AG04450 (cell line): Measurements from ENCODE around the gene JAK1. TPM values are rescaled to one million over a fixed set of nuclear protein-coding genes. Genes with fewer than 3 reads are reported as not detected.

Experiments
- CTCF ChIA-PET: fragments of 300-600, 350-600 bp; formaldehyde crosslinking; extraction: SDS; loops from one replicate; lab custom pipeline; 2022; ENCODE audit warnings: antibody characterized with exemption, inconsistent platforms; lab: Charles Lee
- POLR2A ChIA-PET: fragments of 350-600 bp; formaldehyde crosslinking; extraction: SDS; loops from one replicate; lab custom pipeline; 2021; ENCODE audit warnings: antibody characterized with exemption, inconsistent platforms; lab: Yijun Ruan, JAX
- DNase-seq: peaks from one replicate; pipeline ENCODE4 v3.0.0-alpha.2; 2011; ENCODE audit warnings: low read depth, low spot score
- H3K27ac ChIP-seq: one replicate; pipeline ENCODE4 v1.5.1; 2012; ENCODE audit warnings: low read depth, low read length, control low read depth
- H3K27me3 ChIP-seq: one replicate; pipeline ENCODE4 v1.6.0; 2012; ENCODE audit warnings: low read length; ENCODE audit not compliant: control insufficient read depth, insufficient read depth
- H3K4me3 ChIP-seq: 2 replicates; pipeline ENCODE4 v1.5.1; 2011; ENCODE audit warnings: mild to moderate bottlenecking, low read depth, low read length, control low read depth
- H3K9me3 ChIP-seq: 2 replicates; pipeline ENCODE4 v1.5.1; 2012; ENCODE audit warnings: low read length; ENCODE audit not compliant: control insufficient read depth, insufficient read depth
- CTCF ChIP-seq: IDR thresholded peaks from 2 replicates; pipeline ENCODE4 v1.5.1; 2011; ENCODE audit warnings: low read depth, low read length, control low read depth, inconsistent platforms
- polyA plus RNA-seq: library from polyadenylated mRNA; depleted of rRNA; stranded (reverse); fragments of >200 nt; gene quantifications from 2 replicates; pipeline ENCODE4 v1.2.3, GENCODE V29; 2011

JAK1 gene
- polyA plus RNA-seq, 1 experiment, result 141 TPM

GRCh38 chr1:64847666-64848065 is 118.7 kb downstream of the JAK1 start:
- no peaks in the 10 kb centered on the region for H3K27me3 ChIP-seq
- ChIA-PET POLR2A (no interaction called here), CTCF (no interaction called here)
- H3K9me3 ChIP-seq, result no peaks in the 10 kb centered on the region
- DNase-seq, result no peak
- no peak for TF ChIP-seq CTCF
- no peak overlapping the region for H3K4me3 ChIP-seq
- no peak overlapping the region for H3K27ac ChIP-seq

- POLR2A ChIA-PET, result no interaction called here
- CTCF ChIA-PET, result no interaction called here
These were observed 119.5 kb downstream of the JAK1 start for GRCh38 chr1:64846573-64847430.

GRCh38 chr1:64845831-64846425 is 120.4 kb downstream of the JAK1 start:
- no peak overlapping the region for H3K27ac ChIP-seq
- POLR2A ChIA-PET, result no interaction called here
- no peak for TF ChIP-seq CTCF

More at GRCh38 chr1:64846573-64847430, 119.5 kb downstream of the JAK1 start:
- TF ChIP-seq CTCF, result no peak
- H3K4me3 ChIP-seq, result no peak overlapping the region
- no peak for DNase-seq
- no peak overlapping the region for H3K27ac ChIP-seq
- no peaks in the 10 kb centered on the region for H3K9me3 ChIP-seq
- no peaks in the 10 kb centered on the region for H3K27me3 ChIP-seq

GRCh38 chr1:64844609-64845008 is 121.7 kb downstream of the JAK1 start:
- no peak for TF ChIP-seq CTCF
- ChIA-PET POLR2A (interaction anchor here (0.6 kb wide), 1 partner anchor 158 kb away, joined by 4 read pairs; no protein-coding TSS in a partner anchor), CTCF (interaction anchor here (0.6 kb wide), 1 partner anchor 129 kb away, joined by 5 read pairs; no protein-coding TSS in a partner anchor)
- H3K27ac ChIP-seq, result no peak overlapping the region
- no peaks in the 10 kb centered on the region for H3K9me3 ChIP-seq
- no peaks in the 10 kb centered on the region for H3K27me3 ChIP-seq
- no peak for DNase-seq
- no peak overlapping the region for H3K4me3 ChIP-seq

More at GRCh38 chr1:64845831-64846425, 120.4 kb downstream of the JAK1 start:
- H3K4me3 ChIP-seq, result no peak overlapping the region
- DNase-seq, result no peak
- H3K27me3 ChIP-seq, result no peaks in the 10 kb centered on the region
- CTCF ChIA-PET, result interaction anchor here (0.6 kb wide), 1 partner anchor 15 kb away, joined by 3 read pairs; no protein-coding TSS in a partner anchor
- H3K9me3 ChIP-seq, result no peaks in the 10 kb centered on the region

GRCh38 chr1:64844175-64844574 is 122.2 kb downstream of the JAK1 start:
- no peak for DNase-seq
- H3K27me3 ChIP-seq, result no peaks in the 10 kb centered on the region
- H3K9me3 ChIP-seq, result no peaks in the 10 kb centered on the region
- POLR2A ChIA-PET, result interaction anchor here (0.6 kb wide), 1 partner anchor 158 kb away, joined by 4 read pairs; no protein-coding TSS in a partner anchor
- no peak for TF ChIP-seq CTCF
- H3K27ac ChIP-seq, result no peak overlapping the region
- no peak overlapping the region for H3K4me3 ChIP-seq
- CTCF ChIA-PET, result no interaction called here
